HepG2 (cell line): ENCODE data around the gene CCSER1. TPM values are rescaled to one million over a fixed set of nuclear protein-coding genes. Genes with fewer than 3 reads are reported as not detected.

Experiments used
- ATAC-seq: fragments of 200-7000 bp; cut with Tn5 transposase; 3 replicates; pipeline ENCODE4 v1.9.1; 2020; ENCODE audit warnings: mild to moderate bottlenecking, moderate library complexity
- BruUV-seq: library from RNA; stranded (reverse); fragments of 400-500 nt; replicated peaks from 2 replicates; lab custom pipeline; 2021; lab: Mats Ljungman, UMichigan
- CTCF ChIA-PET: fragments of 300-600 bp; formaldehyde crosslinking; extraction: SDS; loops from one replicate; lab custom pipeline; 2021; ENCODE audit warnings: low total read pairs, inconsistent platforms, low intra/inter-chr PET ratio; lab: Yijun Ruan, JAX
- POLR2A ChIA-PET: fragments of 350-600 bp; sonication (Branson Sonifier 250); formaldehyde crosslinking; loops from one replicate; lab custom pipeline; 2020; ENCODE audit warnings: antibody characterized with exemption, inconsistent platforms; lab: Yijun Ruan, JAX
- DNase-seq: peaks from one replicate; pipeline ENCODE4 v3.0.0-alpha.2; 2015; ENCODE audit warnings: low spot score
- FAIRE-seq: peaks from 3 replicates; lab custom pipeline; 2011; peaks lifted over from hg19 to GRCh38; lab: Jason Lieb, UNC
- H2AFZ ChIP-seq: one replicate; pipeline ENCODE4 v1.6.1; 2011; ENCODE audit warnings: low read length, inconsistent platforms
- H3K27ac ChIP-seq: fragments of 300-600 bp; 3 replicates; pipeline ENCODE4 v1.8.0; 2011; ENCODE audit warnings: mixed run types, mild to moderate bottlenecking, mixed read lengths, low read length, inconsistent platforms; ENCODE audit not compliant: insufficient read depth; ENCODE audit errors: extremely low read length
- H3K27me3 ChIP-seq, 2 experiments: fragments of 200-600 bp in 1 of 2; 2 replicates in 1 of 2; 3 replicates in 1 of 2; pipeline versions ENCODE4 v1.6.0 to v1.8.0; 2011; ENCODE audit warnings: low read length in 2 of 2, mild to moderate bottlenecking in 2 of 2, moderate library complexity in 2 of 2, inconsistent platforms in 1 of 2; ENCODE audit not compliant: insufficient read depth in 2 of 2, control insufficient read depth in 1 of 2
- H3K36me3 ChIP-seq, 2 experiments: fragments of 200-600 bp in 1 of 2; replicated peaks in 1 of 2; 2 replicates in 1 of 2; 3 replicates in 1 of 2; pipeline versions ENCODE4 v1.5.1 to v1.8.0; 2011; ENCODE audit warnings: low read length in 2 of 2, inconsistent platforms in 1 of 2; ENCODE audit not compliant: insufficient read depth in 2 of 2, control insufficient read depth in 1 of 2
- H3K4me1 ChIP-seq: 2 replicates; pipeline ENCODE4 v1.5.1; 2012; ENCODE audit warnings: low read length, inconsistent platforms; ENCODE audit not compliant: insufficient read depth
- H3K4me2 ChIP-seq: 2 replicates; pipeline ENCODE4 v1.6.0; 2011; ENCODE audit warnings: low read depth, low read length, inconsistent platforms
- H3K4me3 ChIP-seq, 3 experiments: fragments of 200-600 bp in 1 of 3; sonication (generic), shearing (Covaris generic) in 1 of 3; replicated peaks in 1 of 3; 2 replicates each; pipeline ENCODE4 v1.5.1; 2011 to 2016; ENCODE audit warnings: low read length in 3 of 3, inconsistent platforms in 2 of 3, low read depth in 2 of 3, mild to moderate bottlenecking in 2 of 3, control low read depth in 1 of 3, mixed read lengths in 1 of 3; ENCODE audit not compliant: insufficient read depth in 1 of 3
- H3K79me2 ChIP-seq: one replicate; pipeline ENCODE4 v1.6.1; 2011; ENCODE audit warnings: low read length, inconsistent platforms; ENCODE audit not compliant: insufficient read depth
- H3K9ac ChIP-seq: 2 replicates; pipeline ENCODE4 v1.6.0; 2011; ENCODE audit warnings: mild to moderate bottlenecking, low read depth, low read length, inconsistent platforms; ENCODE audit not compliant: insufficient read depth
- H3K9me3 ChIP-seq: 2 replicates; pipeline ENCODE4 v1.5.1; 2012; ENCODE audit warnings: mild to moderate bottlenecking, low read length
- H4K20me1 ChIP-seq: 2 replicates; pipeline ENCODE4 v1.6.0; 2011; ENCODE audit warnings: inconsistent platforms, mild to moderate bottlenecking, low read length, moderate library complexity; ENCODE audit not compliant: insufficient read depth
- BORCS8-MEF2B ChIP-seq: sonication (generic); formaldehyde crosslinking; IDR thresholded peaks from 2 replicates; pipeline ENCODE4 v1.8.0; 2022; ENCODE audit warnings: mild to moderate bottlenecking, missing genetic modification reagents
- DNMT3B ChIP-seq: conservative IDR thresholded peaks from 2 replicates; pipeline ENCODE4 v1.6.1; 2016; ENCODE audit warnings: missing biosample characterization, control low read depth
- ESRRA ChIP-seq: sonication (generic); formaldehyde crosslinking; IDR thresholded peaks from 2 replicates; pipeline ENCODE4 v1.5.1; 2020; ENCODE audit warnings: mild to moderate bottlenecking, low read depth, missing genetic modification reagents
- FOXJ3 ChIP-seq: sonication (generic); formaldehyde crosslinking; IDR thresholded peaks from 2 replicates; pipeline ENCODE4 v1.4.0; 2020; ENCODE audit warnings: missing genetic modification reagents, mild to moderate bottlenecking, borderline replicate concordance
- HMG20B ChIP-seq: conservative IDR thresholded peaks from 2 replicates; pipeline ENCODE4 v1.6.1; 2016; ENCODE audit warnings: missing genetic modification reagents, missing compliant biosample characterization
- IRF2 ChIP-seq: IDR thresholded peaks from 2 replicates; pipeline ENCODE4 v1.6.1; 2018; ENCODE audit warnings: missing genetic modification reagents, missing compliant biosample characterization
- KLF16 ChIP-seq, 2 experiments: sonication (generic) in 1 of 2; formaldehyde crosslinking in 1 of 2; IDR thresholded peaks; 2 replicates each; pipeline versions ENCODE4 v1.6.1 to v1.8.0; 2016 to 2023; ENCODE audit warnings: missing genetic modification reagents in 2 of 2, missing compliant biosample characterization in 1 of 2
- PRMT3 ChIP-seq: sonication (generic); formaldehyde crosslinking; IDR thresholded peaks from 2 replicates; pipeline ENCODE4 v1.8.1; 2022; ENCODE audit warnings: low read depth, mild to moderate bottlenecking, moderate library complexity, missing genetic modification reagents, borderline replicate concordance
- SMARCC2 ChIP-seq: fragments of 450-650 bp; IDR thresholded peaks from 2 replicates; pipeline ENCODE4 v1.6.1; 2017; ENCODE audit warnings: antibody characterized with exemption, mild to moderate bottlenecking
- THAP8 ChIP-seq: sonication (generic); formaldehyde crosslinking; IDR thresholded peaks from 2 replicates; pipeline ENCODE4 v1.5.1; 2020; ENCODE audit warnings: missing genetic modification reagents, mild to moderate bottlenecking, borderline replicate concordance
- ZFP36 ChIP-seq: fragments of 150-350 bp; IDR thresholded peaks from 2 replicates; pipeline ENCODE4 v1.6.1; 2018; ENCODE audit warnings: borderline replicate concordance, low read length, low read depth; ENCODE audit not compliant: partially characterized antibody
- ZFYVE20 ChIP-seq: sonication (generic); formaldehyde crosslinking; IDR thresholded peaks from 2 replicates; pipeline ENCODE4 v1.8.0; 2023; ENCODE audit warnings: low read depth, mild to moderate bottlenecking, moderate library complexity, missing genetic modification reagents, borderline replicate concordance
- ZNF251 ChIP-seq: sonication (generic); formaldehyde crosslinking; IDR thresholded peaks from 2 replicates; pipeline ENCODE4 v1.9.0; 2021; ENCODE audit warnings: mild to moderate bottlenecking, missing genetic modification reagents
- ZNF501 ChIP-seq: sonication (generic); formaldehyde crosslinking; IDR thresholded peaks from 2 replicates; pipeline ENCODE4 v1.5.1; 2020; ENCODE audit warnings: mild to moderate bottlenecking, moderate library complexity, missing genetic modification reagents
- ZNF557 ChIP-seq: sonication (generic); formaldehyde crosslinking; IDR thresholded peaks from 2 replicates; pipeline ENCODE4 v1.4.0; 2020; ENCODE audit warnings: missing genetic modification reagents
- ZNF800 ChIP-seq: sonication (generic); formaldehyde crosslinking; IDR thresholded peaks from 2 replicates; pipeline ENCODE4 v1.4.0; 2020; ENCODE audit warnings: missing genetic modification reagents
- in situ Hi-C: cut with HindIII; loops from 2 replicates; pipeline ENCODE4 v1.10.0; 2017; ENCODE audit warnings: low pct_unique_long_range_greater_than_20kb; ENCODE audit not compliant: extremely low pct_ligation_motif_present
- intact Hi-C: fragments of 100-400 bp; cut with micrococcal nuclease; formaldehyde crosslinking; loops from one replicate; pipeline ENCODE4 v1.10.0; 2022; ENCODE audit not compliant: unreplicated experiment
- polyA plus RNA-seq, 8 experiments: library from polyadenylated mRNA; depleted of rRNA in 3 of 8; stranded (reverse) in 7 of 8; unstranded in 1 of 8; fragments of >200 nt; fragmentation: Illumina TruSeq in 4 of 8; extraction: Trizol in 4 of 8; gene quantifications; 2 replicates each; pipeline versions ENCODE4 v1.2.1 to v1.2.3, GENCODE V29; 2011 to 2016; ENCODE audit warnings: low read depth in 4 of 8, missing spikeins in 1 of 8, mixed read lengths in 1 of 8; ENCODE audit not compliant: insufficient read depth in 1 of 8
- total RNA-seq, 5 experiments: library from RNA; depleted of rRNA; stranded (reverse); fragments of >200 nt; fragmentation: Illumina TruSeq; extraction: Trizol; gene quantifications; 2 replicates each; pipeline ENCODE4 v1.2.3, GENCODE V29; 2016; ENCODE audit warnings: low read depth in 1 of 5
- TF ChIP-seq, protein P1 (sequence below): sonication (generic); formaldehyde crosslinking; IDR thresholded peaks from 2 replicates; pipeline ENCODE4 v1.5.1; 2020; ENCODE audit warnings: missing genetic modification reagents, mild to moderate bottlenecking, borderline replicate concordance

Gene CCSER1
- total and polyA plus RNA-seq, 2 of the 13 experiments (the other 11 are each of a cell fraction or from before 2014, with no cell fraction given): not detected

- no peak for ATAC-seq
- BruUV-seq: no TSS peak
- H3K4me2 ChIP-seq: no peak overlapping the region
- no peak overlapping the region for H3K9ac ChIP-seq
- TF ChIP-seq HMG20B (no peak), FOXJ3 (no peak), KLF16 (CRISPR knock-in tag; IDR thresholded peaks at IDR 0.05) (no peak), IRF2 (CRISPR knock-in tag) (no peak), ESRRA (CRISPR knock-in tag) (no peak), ZNF251 (no peak), ZFYVE20 (CRISPR knock-in tag) (no peak), THAP8 (CRISPR knock-in tag) (no peak), ZNF501 (CRISPR knock-in tag) (no peak), ZNF800 (CRISPR knock-in tag) (no peak), ZNF557 (CRISPR knock-in tag) (no peak), SMARCC2 (no peak), ZFP36 (no peak), DNMT3B (CRISPR knock-in tag) (no peak), PRMT3 (CRISPR knock-in tag) (no peak), BORCS8-MEF2B (CRISPR knock-in tag) (no peak)
- TF ChIP-seq, protein P1, sequence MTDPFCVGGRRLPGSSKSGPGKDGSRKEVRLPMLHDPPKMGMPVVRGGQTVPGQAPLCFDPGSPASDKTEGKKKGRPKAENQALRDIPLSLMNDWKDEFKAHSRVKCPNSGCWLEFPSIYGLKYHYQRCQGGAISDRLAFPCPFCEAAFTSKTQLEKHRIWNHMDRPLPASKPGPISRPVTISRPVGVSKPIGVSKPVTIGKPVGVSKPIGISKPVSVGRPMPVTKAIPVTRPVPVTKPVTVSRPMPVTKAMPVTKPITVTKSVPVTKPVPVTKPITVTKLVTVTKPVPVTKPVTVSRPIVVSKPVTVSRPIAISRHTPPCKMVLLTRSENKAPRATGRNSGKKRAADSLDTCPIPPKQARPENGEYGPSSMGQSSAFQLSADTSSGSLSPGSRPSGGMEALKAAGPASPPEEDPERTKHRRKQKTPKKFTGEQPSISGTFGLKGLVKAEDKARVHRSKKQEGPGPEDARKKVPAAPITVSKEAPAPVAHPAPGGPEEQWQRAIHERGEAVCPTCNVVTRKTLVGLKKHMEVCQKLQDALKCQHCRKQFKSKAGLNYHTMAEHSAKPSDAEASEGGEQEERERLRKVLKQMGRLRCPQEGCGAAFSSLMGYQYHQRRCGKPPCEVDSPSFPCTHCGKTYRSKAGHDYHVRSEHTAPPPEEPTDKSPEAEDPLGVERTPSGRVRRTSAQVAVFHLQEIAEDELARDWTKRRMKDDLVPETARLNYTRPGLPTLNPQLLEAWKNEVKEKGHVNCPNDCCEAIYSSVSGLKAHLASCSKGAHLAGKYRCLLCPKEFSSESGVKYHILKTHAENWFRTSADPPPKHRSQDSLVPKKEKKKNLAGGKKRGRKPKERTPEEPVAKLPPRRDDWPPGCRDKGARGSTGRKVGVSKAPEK (CRISPR knock-in tag): no peak
- TF ChIP-seq, all 625 proteins: peak for 0
- Histone ChIP-seq H3K4me3 (no peak overlapping the region), H3K27me3 (no peaks in the 10 kb centered on the region), H3K9me3 (no peaks in the 10 kb centered on the region), H3K27ac (no peak overlapping the region), H3K4me1 (no peaks in the 10 kb centered on the region), H3K79me2 (no peaks in the 10 kb centered on the region), H4K20me1 (no peaks in the 10 kb centered on the region), H2AFZ (no peak overlapping the region), H3K36me3 (no peaks in the 10 kb centered on the region)
- intact Hi-C loops: no loop called here
- FAIRE-seq (no peak), DNase-seq (no peak)
- POLR2A ChIA-PET: no interaction called here
- in situ Hi-C loops: no loop called here
- CTCF ChIA-PET: no interaction called here
Measured at GRCh38 chr4:90753068-90753467, 625.9 kb downstream of the CCSER1 start.
